Neural cell (in vitro differentiated cells): Measurements from ENCODE around the gene ST8SIA4.

Experiments
- EZH2 ChIP-seq: fragments of 200-600, 300-800 bp; shearing (Covaris generic), sonication (generic); IDR thresholded peaks from 2 replicates; pipeline ENCODE4 v1.6.1; 2014; ENCODE audit warnings: antibody characterized with exemption, low read length, borderline replicate concordance, mild to moderate bottlenecking; ENCODE audit not compliant: insufficient read depth, poor library complexity, severe bottlenecking
- MXI1 ChIP-seq: fragments of 450-650 bp; conservative IDR thresholded peaks from 2 replicates; pipeline ENCODE4 v1.6.1; 2014; ENCODE audit warnings: antibody characterized with exemption, mild to moderate bottlenecking; ENCODE audit not compliant: poor library complexity, severe bottlenecking
- POLR2AphosphoS5 ChIP-seq: IDR thresholded peaks from 2 replicates; pipeline ENCODE4 v1.6.1; 2012
- REST ChIP-seq: IDR thresholded peaks from 2 replicates; pipeline ENCODE4 v1.6.1; 2012; ENCODE audit warnings: borderline replicate concordance
- SMC3 ChIP-seq: fragments of 450-650 bp; conservative IDR thresholded peaks from 2 replicates; pipeline ENCODE4 v1.6.1; 2014; ENCODE audit warnings: antibody characterized with exemption, mild to moderate bottlenecking, moderate library complexity; ENCODE audit not compliant: poor library complexity
- TF ChIP-seq, protein P1 (sequence below): fragments of 450-650 bp; IDR thresholded peaks from 2 replicates; pipeline ENCODE4 v1.5.1; 2014; ENCODE audit warnings: antibody characterized with exemption, mild to moderate bottlenecking, moderate library complexity; ENCODE audit not compliant: poor library complexity, severe bottlenecking

DNA sequence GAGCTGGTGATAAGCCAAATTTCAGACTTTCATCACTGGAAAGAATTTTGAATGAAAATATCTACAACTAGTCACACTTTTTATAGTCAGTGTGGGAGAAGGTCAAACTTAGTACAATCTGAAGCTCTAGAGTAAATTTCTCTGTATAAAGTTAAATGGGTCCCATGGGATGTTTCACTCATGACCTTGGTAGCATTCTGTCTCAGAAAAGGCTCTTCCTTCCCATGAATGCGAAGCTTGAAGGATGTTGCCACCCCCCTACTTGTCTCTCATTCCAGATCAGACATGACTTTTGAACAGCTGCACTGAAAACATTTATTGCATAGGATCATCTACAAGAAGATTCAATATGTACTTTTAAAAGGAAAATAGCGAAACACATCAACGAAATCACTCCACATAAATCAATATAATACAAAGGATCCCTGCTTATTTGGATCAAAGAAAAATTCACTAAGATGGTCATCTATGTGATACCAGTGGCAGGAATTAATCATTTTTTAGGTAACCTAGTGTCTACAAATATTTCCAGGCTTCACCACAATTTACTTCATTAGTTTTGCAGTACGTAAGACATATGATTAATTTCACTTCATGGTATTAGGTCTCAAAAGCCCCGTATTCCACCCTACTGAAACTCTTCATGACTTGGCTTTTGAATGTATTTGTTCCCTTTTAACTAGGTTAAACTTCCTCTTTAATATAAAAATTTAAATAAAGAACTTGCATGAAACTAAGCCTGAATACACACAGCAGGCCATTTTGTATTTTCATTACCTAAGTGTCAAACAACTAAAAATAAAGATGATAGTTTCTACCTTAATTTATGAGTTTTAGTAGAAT is 4.4 kb downstream of the ST8SIA4 start:
- no peak for TF ChIP-seq SMC3
- TF ChIP-seq, protein P1, sequence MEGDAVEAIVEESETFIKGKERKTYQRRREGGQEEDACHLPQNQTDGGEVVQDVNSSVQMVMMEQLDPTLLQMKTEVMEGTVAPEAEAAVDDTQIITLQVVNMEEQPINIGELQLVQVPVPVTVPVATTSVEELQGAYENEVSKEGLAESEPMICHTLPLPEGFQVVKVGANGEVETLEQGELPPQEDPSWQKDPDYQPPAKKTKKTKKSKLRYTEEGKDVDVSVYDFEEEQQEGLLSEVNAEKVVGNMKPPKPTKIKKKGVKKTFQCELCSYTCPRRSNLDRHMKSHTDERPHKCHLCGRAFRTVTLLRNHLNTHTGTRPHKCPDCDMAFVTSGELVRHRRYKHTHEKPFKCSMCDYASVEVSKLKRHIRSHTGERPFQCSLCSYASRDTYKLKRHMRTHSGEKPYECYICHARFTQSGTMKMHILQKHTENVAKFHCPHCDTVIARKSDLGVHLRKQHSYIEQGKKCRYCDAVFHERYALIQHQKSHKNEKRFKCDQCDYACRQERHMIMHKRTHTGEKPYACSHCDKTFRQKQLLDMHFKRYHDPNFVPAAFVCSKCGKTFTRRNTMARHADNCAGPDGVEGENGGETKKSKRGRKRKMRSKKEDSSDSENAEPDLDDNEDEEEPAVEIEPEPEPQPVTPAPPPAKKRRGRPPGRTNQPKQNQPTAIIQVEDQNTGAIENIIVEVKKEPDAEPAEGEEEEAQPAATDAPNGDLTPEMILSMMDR: no peak
- TF ChIP-seq POLR2AphosphoS5: no peak
- TF ChIP-seq MXI1: no peak
- TF ChIP-seq EZH2: no peak
- TF ChIP-seq REST: no peak
